Keratinocyte (primary cell): Measurements from ENCODE around the gene PSMC6.

Experiments
- CTCF ChIP-seq, 3 experiments: IDR thresholded peaks in 1 of 3; conservative IDR thresholded peaks in 1 of 3; optimal IDR thresholded peaks in 1 of 3; 2 replicates in 2 of 3; 3 replicates in 1 of 3; pipeline versions ENCODE3 to v1.5.1; 2011; ENCODE audit warnings: low read length in 3 of 3, mild to moderate bottlenecking in 3 of 3, moderate library complexity in 2 of 3, control low read depth in 1 of 3, inconsistent platforms in 1 of 3; ENCODE audit not compliant: insufficient read depth in 2 of 3; ENCODE audit errors: extremely low read depth in 1 of 3
- EZH2 ChIP-seq: IDR thresholded peaks from one replicate; pipeline ENCODE4 v1.6.1; 2012; ENCODE audit warnings: inconsistent platforms, mild to moderate bottlenecking, low read length, moderate library complexity

DNA sequence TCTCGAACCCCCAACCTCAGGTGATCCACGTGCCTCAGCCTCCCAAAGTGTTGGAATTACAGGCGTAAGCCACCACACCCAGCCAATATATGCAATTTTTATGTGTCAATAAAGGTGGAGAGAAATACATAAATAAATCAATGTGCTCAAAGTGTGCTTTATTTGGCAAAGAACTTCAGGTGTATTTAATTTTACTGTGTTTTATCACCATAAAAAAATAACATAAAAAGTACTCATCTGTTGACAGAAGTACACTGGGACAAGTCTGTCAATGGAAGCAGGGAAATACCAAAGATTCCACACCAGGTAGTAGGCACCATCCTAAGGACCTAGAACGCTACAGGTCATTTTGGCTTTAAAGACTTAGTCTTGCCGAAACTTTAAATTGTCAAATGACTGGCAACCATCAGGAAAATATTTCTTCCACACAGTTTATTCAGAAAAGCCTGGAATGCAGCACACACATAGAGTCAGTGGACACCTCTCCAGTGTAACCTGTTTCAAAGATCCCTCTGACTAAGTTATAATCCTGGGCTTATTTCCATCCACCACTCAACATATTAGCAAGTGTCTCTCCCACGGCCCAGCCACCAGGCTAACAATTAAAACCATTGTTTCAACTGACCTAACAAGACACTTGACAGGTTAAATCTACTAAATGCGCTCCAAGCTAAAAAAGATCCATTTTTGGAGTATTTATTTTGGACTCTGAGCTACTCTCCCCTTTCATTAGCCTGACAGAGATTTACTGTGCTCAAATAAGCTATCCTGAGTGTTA is 15.8 kb upstream of the PSMC6 start:
- no peak for TF ChIP-seq CTCF (optimal IDR thresholded peaks at IDR 0.05 in 1 of 3, IDR thresholded peaks at IDR 0.05 in 1 of 3, conservative IDR thresholded peaks at IDR 0.05 in 1 of 3; ENCODE audit: extremely low read depth in 1 of 3, insufficient read depth in 2 of 3, low read length in 3 of 3)
- TF ChIP-seq EZH2 = no peak
